ENCODE data around the gene NUDT22.

NUDT22 gene, protein sequence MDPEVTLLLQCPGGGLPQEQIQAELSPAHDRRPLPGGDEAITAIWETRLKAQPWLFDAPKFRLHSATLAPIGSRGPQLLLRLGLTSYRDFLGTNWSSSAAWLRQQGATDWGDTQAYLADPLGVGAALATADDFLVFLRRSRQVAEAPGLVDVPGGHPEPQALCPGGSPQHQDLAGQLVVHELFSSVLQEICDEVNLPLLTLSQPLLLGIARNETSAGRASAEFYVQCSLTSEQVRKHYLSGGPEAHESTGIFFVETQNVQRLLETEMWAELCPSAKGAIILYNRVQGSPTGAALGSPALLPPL
- 68.3 reads per million in 2 donors for total RNA-seq

DNA sequence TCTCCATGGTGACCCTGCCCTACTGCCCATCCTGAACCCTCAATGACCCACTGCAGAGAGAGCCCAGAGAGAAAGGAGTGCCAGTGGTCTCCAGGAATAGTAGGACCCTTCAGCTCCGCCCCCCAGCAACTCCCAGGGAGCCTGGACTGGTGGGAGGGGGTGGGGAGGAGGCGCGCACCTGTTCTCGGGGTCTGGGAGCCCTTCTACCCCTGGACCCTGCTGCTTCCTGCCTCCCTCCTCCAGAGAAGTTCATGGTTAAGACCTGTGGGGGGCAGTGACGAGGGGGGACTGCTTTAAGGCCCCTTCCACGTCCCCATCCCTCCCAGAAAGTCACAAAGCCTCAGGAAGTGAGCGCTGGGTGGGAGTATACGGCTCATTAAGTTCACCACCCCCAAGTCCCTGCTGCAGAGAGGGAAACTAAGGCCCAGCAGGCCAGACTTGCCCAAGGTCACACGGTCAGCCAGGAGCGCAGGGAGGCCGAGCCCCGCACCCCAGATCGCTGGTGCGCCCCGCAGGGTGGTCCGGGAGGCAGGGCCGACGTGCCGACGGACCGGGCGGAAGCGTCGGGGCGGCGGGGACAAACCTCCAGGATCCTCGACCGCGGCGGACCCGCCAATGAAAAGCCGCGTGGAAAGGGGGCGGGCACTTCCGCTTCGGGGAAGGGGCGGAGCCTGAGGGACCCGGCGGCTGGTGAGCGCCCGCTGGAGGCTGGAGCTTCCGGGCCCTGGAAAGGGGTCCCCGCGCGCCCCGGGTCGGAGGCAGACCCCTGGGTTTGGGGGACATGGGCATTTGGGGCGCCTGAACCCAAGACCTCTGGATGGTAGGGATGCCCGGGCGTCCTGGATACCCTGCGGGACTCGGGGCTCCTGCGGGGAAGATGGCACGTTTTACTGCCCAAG lies at the start of gene NUDT22, which contains the start of gene TRPT1:
TSS of gene NUDT22 (plus strand) at position 667 of the 899 bp plus-strand sequence. CDS start 379 bp downstream, outside the sequence.
TSS of gene TRPT1 (minus strand) at position 579 of the 899 bp plus-strand sequence. CDS start at position 253, 326 bp downstream.
- DNase-seq, result peak; percentile 83

DNA sequence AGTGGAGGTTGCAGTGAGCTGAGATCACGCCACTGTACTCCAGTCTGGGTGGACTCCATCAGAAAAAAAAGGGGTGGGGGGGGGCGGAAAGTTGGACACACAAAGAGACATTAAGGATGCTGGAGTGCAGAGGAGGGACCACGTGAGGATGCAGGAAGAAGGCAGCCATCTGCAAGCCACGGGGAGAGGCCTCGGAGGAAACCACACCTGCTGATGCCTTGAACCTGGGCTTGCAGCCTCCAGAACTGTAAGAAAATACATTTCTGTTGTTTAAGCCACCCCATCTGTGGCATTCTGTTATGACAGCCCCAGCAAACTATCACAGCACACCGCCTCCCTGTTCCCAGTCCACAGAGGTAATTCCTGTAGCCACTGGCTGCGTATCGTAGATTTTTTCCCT lies 49.3 kb upstream of the NUDT22 start:
- DNase-seq, result no peak

DNA sequence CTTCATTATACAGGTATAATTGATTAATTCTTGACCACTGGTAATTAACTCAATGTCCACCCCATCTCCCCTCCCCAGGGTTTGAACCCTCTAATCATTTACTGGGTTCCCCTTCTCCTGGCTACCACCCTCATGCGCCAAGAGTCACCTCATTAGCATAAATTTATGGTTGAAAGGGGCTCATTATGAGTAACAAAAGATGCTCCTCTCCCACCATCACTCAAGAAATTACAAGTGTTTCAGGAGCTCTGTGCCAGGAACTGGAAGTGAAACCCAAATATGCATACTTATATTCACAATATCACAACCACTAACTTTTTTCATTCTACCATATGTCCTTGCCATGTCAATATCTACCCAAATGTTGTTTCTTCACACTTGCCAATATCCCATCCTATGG lies 47.9 kb upstream of the NUDT22 start:
- no peak for DNase-seq

DNA sequence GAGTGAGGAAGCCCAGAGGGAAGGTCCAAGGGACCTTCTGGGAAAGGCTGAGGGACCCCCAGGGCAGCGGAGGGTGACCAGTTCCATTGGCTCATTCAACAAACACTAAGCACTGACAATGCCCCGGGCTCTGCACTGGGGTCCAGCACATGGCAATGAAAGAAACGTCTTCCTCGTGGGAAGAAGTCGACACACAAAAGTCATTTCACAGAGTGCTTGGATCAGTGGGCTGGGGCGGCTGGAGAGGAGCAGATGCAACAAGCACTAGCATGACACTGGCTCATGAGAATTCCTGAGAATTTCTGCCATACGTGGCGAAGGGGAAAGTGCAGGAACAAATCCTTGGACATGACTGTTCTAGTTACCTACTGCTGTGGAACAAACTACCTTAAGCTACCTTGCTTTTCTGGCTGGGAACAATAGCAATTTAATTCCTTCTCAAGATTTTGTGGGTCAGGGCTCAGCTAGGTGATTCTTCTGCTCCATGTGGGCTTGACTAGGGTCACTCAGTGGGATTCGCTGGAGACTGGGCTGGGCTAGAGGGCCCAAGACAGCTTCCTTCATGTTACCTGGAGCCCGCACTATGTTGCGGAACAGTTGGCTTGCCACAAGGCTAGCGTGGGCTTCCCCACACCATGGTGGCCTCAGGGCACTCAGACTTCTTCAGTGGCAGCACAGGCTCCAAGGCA lies 47.0 kb upstream of the NUDT22 start:
- DNase-seq, result no peak

DNA sequence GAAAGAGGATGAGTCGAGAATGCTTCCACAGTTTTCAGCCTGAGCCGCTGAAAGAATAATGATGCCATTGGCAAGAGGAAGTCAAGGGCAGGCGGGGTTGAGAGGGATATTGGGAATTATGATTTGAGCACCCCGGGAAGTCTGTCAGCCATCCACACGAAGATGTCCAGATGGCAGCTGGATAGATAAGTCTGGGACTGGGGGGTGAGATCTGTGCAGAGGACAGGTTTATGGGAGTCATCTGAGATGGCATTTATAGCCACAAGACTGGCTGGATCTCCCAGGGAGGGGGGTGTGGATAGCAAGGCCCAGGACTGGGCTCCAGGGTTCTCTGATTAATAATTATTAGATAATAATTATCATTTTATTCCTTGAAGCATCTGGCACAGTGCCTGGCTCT lies 45.2 kb upstream of the NUDT22 start:
- no peak for DNase-seq

DNA sequence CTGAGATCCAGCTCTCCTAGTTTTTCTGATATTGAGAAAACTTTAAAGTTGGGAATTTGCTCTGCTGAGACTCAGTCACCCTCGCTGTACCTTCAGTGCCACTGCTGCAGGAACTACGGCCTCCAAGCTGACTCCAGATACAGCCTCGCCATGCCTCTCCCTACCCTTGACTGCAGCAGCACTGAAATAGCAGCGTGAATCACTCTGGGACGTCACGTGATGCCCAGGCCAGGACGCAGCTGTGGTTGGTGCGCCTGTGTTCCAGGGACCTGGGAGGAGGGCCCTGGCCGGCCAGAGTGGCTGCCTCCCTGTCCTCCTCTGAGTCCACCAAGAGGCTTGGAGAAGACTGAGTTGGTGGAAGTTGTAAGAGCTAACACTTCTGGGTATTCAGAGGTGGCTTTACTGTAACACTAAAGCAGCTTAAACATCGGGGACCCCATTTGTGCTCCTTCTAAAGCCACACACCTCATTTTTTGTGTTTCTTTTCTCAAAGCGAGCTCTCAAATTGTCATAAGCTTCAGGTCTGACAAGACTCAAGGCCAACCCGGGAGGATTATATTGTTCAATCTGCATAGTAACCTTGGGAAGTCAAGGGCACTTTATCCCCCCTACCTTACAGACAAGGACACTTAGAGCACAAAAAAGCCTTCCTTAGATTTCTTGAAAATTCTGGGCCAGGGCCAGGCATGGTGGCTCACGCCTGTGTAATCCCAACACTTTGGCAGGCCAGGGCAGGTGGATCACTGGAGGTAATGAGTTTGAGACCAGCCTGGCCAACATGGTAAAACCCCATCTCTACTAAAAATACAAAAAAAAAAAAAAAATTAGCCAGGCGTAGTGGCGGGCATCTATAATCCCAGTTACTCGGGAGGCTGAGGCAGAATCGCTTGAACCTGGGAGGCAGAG lies 44.3 kb upstream of the NUDT22 start:
- no peak for DNase-seq

DNA sequence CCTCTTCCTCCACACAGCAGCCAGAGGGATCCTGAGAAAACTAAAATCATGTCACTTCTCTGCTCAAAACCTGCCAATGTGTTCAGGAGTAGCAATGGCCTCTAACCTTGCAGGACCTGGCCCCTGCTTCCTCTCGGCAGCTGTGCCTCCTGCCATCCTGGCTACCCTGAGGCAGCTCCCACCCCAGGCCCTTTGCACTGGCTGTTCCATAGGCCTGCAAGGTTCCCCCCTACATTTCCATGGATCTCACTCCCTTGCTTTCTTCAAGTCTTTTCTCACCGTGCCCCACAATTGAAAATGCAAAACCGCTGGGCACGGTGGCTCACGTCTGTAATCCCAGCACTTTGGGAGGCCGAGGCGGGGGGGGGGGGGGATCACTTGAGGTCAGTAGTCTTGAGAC lies 42.2 kb upstream of the NUDT22 start:
- no peak for DNase-seq

DNA sequence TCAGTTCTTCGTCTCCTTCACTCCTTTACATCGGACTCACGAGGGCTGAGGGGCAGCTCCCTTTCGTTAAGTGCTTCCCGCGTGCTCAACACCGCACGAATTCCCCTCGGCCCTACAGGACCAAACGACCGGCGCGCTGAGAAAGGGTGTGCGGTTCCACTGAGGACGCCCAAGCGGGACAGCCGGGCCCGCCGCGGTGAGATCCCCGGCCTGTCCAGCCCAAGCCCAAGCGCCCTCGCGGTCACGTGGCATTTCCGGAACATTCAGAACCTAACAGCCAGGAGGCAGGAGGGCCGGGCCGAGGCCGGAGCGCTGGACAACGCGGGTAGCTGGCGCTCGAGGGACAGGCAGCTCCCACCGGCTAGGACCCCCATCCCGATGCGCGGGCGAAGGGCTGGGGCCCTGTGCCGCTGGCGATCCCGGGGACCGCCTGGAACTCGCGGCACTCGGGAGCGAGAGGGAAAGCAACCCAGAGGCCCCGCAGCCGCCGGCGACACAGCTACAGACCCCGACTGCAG lies 40.8 kb upstream of the NUDT22 start:
- no peak for DNase-seq

DNA sequence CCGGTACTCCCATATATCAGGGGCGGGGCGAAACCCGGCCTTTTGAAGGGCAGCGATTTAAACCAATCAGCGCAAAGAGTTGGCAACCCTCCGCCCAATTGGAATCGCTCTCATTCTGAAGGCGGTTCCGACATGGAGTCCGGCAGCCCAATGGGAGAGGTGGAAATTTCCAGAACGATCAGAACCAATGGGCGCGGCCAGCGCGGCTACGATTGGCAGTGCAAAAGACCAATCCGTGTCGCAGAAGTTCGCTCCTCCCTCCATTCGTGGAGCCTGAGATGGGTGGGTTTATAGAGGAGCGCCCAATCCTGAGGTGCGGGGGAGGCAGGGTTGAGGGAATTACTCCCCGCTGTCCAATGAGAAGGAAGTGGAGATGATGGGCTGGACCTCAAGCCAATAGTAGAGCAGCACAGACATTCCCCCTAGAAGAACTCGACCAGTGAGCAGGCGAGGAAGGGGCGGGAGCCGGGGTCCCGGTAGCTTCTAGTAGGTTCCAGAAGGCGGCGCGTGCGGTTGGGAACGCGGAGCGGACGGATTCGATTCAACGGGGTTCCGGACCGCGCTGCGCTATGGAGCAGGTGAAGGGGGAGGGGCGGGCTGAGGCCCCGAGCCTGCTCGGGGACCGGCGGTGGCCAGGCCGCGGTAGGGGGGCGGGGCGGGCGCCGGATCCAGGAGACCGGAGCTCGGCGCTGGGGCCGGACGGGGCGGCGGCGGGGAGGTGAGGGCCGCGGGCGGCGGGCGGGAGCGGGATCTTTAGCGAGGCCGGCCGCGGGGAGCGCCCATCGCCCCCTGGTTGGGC lies 40.2 kb upstream of the NUDT22 start, which contains the start of gene STIP1:
TSS of gene STIP1 (plus strand) at position 479 of the 799 bp plus-strand sequence. CDS start at position 570, 91 bp downstream.
- peak; percentile 91 for DNase-seq

DNA sequence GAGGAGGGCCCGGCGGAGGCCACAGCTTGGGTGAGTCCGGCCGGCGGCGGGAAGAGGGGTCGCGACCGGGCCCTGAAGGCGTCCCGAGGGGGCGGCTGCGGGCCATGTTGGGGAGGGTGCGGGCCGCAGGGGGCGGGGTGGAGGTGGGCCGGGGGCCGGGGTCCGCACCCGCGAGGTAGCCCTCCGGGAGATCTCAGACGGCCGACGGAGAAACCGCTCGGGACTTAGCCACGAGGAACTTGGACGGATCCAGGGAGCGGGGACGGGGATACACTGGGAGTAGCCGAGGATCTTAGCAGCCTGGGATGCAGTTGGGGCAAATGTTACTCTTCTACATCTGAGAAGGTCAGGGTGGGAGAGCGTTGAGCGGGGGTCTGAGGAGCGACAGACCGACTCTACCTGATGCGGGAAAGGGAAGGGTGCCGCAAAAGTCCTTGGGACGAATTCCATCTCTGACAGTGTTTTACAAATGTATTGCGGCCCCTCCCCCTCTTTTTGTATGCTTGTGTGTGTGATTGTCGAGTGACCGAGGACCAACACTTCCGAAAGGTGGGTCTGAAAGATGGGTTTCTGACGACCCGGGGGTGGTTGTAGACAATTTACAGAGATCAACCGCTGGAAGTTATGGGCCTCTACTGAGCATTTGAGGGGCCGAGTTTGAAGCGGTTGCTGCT lies 39.4 kb upstream of the NUDT22 start:
- no peak for DNase-seq

DNA sequence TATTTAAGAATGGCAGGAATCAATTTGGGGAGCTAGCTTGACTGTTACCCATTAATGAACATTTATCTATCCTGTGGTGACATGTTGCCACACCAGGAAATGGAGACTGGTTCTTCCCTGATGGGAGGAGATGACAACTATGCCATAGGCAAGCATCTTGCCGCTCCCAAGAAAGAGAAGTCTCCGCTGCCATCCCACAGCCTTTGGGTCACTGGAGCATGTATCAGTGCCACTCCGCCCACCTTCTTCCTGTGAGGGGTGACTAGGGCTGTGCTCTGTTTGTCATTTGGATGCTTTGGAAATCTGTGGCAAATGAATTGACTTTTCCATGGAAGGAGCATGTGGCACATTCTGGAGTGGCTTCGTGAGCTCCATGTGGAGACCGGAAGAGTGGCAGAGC lies 33.6 kb upstream of the NUDT22 start:
- DNase-seq, result no peak

DNA sequence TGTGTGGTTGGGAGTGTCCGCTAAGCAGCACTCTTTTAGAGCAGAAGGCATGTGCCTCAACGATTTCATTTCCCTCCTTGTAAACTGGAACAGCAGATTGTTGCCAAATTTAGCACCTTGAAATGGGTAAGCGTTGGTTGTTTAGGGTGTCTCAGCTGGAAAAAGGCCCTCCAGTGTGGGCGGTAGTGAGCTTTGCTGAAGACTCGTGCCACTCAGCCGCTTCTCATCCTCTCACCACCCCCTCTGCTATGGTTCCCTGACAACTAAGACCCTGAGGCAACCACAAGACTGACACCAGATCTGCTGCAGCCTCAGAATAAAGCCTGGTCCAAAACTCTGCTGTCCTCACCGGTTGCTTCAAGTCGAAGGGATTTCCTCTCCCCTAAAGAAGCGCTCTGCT lies 29.4 kb upstream of the NUDT22 start:
- DNase-seq, result no peak

DNA sequence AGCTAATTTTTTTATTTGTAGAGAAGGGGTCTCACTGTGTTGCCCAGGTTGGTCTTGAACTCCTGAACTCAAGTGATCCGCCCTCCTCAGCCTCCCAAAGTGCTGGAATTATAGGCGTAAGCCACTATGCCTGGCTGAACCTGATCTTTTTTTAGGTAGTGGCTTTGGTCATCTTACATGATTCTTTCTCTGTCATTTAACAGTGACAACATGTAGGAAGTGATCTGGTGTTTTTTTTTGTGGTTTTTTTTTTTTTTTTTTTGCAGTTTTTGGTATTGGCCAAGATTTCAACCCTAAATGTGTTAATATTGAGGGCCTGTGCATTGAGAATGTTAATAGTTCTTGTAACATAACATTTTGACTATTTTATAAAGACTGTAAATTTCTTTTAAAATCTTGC lies 27.6 kb upstream of the NUDT22 start:
- DNase-seq, result no peak

DNA sequence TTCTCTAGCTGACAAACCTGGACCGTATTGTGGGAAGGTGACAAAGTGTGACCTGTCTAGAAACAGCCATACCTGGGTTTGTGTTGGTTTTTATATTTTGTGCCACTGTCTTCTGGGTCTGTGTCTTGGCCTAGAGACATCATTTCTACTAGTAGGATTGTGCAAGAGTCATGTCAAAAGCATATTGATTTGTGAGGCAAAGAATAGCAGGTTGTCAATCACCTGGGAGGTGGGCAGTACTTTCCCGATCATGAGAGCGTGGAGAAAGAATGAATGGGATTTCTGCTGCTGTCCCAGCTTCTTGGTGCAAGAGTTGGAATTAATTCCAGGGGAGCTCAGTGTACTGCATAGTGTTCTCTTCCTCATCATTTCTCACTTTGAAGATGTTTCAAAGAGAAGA lies 24.5 kb upstream of the NUDT22 start:
- no peak for DNase-seq

DNA sequence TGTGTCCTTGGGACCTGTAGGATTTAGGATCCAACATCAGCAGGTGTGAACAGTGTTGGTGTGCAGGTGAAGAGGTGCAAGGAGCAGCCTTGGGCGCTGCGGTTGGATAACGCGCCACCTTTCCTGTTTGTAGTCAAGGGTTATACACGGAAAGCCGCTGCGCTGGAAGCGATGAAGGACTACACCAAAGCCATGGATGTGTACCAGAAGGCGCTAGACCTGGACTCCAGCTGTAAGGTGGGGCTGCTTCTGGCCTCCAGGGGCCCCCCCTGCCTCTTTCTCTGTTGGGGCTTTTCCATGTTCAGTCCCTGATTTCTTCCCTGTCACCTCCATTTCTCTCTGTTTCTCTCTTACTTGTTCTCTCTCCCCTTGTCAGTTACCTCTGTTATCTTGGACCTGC lies 23.1 kb upstream of the NUDT22 start:
- no peak for DNase-seq

DNA sequence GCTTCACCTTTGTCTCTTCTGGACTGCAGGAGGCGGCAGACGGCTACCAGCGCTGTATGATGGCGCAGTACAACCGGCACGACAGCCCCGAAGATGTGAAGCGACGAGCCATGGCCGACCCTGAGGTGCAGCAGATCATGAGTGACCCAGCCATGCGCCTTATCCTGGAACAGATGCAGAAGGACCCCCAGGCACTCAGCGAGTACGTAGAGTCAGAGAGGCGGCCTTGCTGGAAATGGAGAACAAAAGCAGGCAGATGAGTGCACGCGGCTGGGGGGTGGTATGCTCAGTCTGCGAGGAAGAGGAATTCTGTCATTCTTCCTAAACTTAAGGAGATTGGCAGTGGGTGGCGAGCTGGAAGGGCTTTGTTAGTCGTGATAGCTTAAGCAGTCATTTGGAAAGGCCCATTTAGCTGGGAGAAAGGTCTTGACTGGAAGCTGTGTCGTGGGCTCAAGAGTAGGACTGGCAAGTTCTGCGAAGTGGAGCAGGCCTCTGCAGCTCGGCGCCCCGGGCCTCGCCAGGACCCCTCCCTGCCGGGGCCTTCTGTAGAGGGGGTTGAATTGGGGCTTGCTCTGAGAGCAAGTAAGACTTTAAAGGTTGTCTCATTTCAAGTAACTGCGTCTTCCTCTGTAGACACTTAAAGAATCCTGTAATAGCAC lies 22.5 kb upstream of the NUDT22 start:
- DNase-seq, result no peak

DNA sequence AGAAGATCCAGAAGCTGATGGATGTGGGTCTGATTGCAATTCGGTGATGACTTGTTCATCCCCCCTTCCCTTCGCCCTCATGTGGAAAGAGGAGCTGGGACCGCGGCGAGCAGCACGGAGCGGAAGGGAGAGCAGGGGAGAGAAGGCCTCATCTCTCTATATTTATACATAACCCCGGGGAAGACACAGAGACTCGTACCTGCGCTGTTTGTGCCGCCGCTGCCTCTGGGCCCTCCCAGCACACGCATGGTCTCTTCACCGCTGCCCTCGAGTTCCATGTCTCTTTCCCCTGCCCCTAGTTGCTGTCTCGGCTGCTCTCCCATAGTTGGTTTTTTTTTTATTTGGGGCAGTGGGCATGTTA lies 22.0 kb upstream of the NUDT22 start:
- DNase-seq, result no peak

DNA sequence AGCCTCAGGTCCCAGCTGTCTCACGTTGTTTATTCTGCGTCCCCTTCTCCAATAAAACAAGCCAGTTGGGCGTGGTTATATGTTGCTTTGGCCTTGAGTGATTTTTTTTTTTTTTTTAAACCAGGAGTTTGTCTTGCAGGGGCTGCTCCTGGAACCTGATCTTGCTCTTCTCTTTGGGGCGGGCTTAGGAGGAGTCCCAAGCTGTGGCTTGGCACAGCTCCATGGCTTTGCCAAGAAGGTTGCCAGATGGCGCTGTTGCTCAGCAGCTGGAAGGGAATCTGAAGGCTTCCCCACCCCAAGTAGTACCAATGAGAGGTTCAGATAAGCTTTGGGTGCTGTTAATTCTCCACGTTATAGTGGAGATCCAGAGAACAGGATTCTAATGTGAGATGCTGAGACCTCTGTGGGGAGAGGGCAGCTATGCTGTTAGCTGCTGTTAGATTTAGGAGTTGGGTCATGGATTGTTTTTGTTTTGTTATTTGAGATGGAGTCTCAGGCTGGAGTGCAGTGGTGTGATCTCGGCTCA lies 21.5 kb upstream of the NUDT22 start:
- no peak for DNase-seq

DNA sequence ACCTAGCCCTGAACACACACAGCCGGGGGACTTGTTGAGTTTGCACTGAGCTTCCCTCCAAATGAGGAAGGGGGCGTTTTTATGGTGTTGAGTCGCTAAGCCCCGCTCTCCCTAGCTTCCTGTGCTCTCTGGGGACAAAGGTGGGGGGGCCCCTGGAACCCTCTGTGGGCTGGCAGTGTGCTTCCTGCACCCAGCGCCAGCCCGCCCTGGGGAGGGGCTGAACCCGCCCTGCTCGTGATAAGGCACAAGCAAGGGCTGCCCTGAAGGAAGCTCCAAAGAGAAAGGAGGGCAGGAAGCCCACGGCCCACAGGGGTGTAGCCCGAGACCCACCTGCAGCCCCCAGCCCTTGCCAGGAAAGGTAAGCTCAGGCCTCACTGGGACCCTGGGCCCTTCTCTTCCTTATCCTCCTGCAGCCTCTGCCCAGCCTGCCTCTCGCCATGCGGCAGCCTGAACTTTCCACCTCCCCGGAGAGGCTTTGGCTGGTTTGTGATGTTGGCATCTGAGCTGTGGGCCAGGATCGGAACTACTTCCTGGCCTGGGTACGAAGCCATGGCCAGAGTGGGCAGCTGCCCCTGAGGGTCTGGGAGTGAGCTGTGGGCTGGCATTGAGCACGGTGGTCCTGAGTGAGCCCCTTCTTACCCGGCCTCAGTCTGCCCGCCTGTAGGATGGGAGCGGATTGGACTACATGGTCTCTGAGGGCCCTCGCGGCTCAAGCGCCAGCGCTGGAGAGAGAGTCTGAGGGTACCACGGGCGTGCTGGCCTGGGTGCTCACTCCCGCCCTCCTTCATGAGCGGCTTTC lies 19.4 kb upstream of the NUDT22 start, which contains the start of gene FERMT3:
TSS of gene FERMT3 (plus strand) at position 265 of the 799 bp plus-strand sequence. CDS start 644 bp downstream, outside the sequence.
- peak; percentile 36 for DNase-seq

Data from activated gamma-delta T cell (primary cell).